ENCODE results near the gene GOLGA6L24. TPM values are rescaled to one million over a fixed set of nuclear protein-coding genes. Genes with fewer than 3 reads are reported as not detected.
"Not testable (repeated sequence)": the region's sequence is repeated elsewhere in the genome, so short reads cannot be mapped to it uniquely, and the experiment has no call there.

The GOLGA6L24 gene
- polyA plus RNA-seq (ENCODE audit: insufficient read length in 4 of 4), result not detected

DNA sequence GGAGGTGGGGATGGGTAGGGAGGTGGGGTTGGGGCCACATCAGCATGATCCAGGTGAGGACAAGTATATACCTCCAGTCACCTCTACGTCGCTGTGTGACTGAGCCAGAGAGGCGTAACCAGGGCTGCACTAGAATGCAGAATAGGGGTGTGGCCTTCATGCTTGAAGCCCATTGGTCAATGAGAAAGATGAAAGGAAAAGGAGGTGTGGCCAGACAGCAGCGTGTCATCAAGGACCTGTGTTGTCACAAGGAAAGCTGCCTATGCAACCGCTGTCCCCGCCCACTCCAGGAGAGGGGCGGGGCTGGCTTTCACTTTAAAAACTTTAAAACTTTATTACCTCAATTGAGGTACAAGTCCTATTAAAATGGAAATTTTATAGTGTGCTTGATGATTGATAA, at the start of gene GOLGA6L24:
GOLGA6L24 (minus strand) TSS at position 101 of the 400 bp plus-strand sequence; CDS start at position 40, 61 bp downstream.
- DNase-seq (ENCODE audit: low read depth in 4 of 4, low spot score in 2 of 4), result not testable (repeated sequence)

GRCh38 chr15:28402774-28403435, 45.0 kb upstream of the GOLGA6L24 start:
- DNase-seq (ENCODE audit: low read depth in 4 of 4, low spot score in 2 of 4), result not testable (repeated sequence)

- DNase-seq (ENCODE audit: low read depth in 4 of 4, low spot score in 2 of 4), result not testable (repeated sequence)
Observed at GRCh38 chr15:28396022-28396421, 38.1 kb upstream of the GOLGA6L24 start.

DNA sequence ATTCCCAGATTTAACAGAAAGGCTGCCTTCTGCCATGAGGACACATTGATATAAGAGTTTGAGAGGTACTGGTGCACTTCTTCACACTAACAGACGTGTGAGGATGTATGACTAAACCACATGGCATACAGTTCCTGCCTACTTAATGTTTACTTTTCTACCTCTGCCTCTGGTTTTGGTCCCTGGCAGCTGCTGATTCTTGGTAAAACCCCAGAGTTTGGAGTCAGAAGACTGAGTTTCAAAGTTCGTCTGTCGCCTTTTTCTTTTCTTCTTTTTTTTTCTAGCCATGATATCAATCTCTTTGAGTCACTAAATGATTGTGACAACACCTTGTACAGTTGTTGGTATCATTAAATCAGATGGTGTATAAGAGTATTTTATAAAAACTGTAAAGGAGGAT, 22.2 kb upstream of the GOLGA6L24 start:
- DNase-seq (ENCODE audit: low read depth in 4 of 4, low spot score in 2 of 4), result not testable (repeated sequence)

GRCh38 chr15:28378364-28378763, 20.5 kb upstream of the GOLGA6L24 start, which contains the start of gene GOLGA8F:
GOLGA8F (plus strand) TSS chr15:28378664; CDS start chr15:28378762, 98 bp downstream.
- not testable (repeated sequence) for DNase-seq (ENCODE audit: low read depth in 4 of 4, low spot score in 2 of 4)

DNA sequence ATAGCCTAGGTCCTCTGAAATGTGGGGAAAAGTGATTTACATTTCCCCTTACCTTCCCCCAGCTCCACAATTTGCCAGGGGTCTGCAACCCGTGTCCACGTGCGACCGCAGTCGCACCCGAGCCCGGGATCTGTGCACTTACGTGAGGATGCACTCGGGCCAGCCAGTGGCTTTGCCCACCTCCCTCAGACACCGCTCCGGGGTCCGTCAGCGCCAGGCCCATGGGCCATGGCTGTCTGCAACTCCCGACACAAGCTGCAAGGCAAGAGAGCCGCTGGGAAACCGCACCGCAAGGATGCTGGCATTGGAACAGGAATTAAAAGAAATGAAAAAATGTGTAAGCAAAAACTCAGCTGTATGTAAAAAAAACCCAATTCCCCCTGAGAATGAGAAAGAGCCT, 7.6 kb upstream of the GOLGA6L24 start:
- not testable (repeated sequence) for DNase-seq (ENCODE audit: low read depth in 4 of 4, low spot score in 2 of 4)

DNA sequence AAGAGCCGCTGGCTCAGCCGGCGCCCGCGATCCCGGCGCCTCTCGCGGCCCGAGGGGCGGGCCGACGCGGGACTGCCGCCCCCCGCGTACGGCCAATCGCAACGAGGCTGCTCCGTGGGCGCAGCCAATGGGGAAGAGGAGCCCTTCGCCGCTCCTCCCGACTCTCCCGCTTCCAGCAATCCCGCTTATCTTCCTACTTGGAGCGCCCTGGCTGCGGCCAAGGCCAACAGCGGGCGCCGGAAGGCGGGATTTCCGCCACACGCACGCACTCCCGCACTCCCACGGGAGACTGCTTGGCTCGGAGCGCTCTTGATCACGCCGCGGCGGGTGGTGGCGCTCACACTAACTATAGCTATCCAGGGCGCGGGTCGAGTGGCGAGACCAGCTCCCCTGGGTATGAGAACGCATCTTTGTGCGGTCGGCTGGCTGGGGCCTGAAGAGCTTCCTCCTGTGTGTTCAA, 35.7 kb downstream of the GOLGA6L24 start, which contains the start of gene HERC2:
HERC2 (minus strand) TSS at position 51 of the 460 bp plus-strand sequence. CDS start 746 bp downstream, outside the sequence.
- not testable (repeated sequence) for DNase-seq (ENCODE audit: low read depth in 4 of 4, low spot score in 2 of 4)

DNA sequence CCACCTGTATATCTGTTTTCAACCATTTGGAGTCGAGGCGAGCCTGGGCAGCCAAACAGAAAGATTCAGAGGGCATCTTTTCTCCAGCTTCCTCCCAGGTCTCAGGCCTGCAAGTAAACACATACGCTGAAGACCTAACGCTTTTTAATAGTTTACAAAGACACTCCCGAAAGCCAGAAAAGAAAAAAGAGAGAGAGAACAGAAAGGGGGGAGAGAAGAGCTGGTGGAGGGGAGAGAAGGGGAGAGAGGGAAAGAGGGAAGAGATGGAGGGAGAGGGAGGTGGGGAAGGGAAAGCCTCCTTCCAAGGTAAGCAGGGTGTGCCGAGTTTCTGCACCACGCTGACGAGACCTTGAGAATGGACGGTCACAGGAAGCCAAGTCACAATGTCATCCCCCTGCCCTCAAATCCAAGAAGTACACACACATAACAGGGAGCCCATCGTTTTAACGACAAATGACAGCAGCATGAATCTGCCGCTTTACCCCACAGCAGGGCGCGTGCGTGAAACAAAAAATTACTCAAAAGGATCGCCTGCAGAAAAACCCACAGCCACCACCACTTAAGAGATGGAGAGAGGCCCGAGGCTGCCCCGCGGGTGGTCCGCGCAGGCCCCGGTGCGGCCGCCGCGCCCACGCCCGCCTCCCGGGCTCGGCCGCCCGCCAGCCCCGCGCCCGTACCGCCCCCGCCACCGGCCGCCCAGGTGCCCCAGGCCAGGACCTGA, 36.4 kb downstream of the GOLGA6L24 start:
- not testable (repeated sequence) for DNase-seq (ENCODE audit: low read depth in 4 of 4, low spot score in 2 of 4)

DNA sequence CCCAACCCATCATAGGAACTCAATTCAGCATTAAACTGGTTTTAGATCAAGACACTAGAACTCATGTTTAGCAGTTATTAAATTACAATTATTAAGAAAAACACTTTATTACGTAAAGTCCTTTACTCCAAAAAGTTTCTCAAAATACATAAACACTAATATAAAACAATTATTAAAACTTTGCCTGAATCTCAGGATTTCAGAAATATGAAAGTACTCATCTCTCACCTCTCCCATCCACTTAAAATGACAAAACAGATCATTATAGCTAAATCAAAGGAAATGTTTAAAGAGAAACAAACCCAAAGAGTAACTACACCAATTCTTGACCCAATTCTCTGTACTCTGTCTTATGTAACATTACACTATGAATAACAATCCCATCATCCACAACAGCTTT, 38.2 kb downstream of the GOLGA6L24 start:
- not testable (repeated sequence) for DNase-seq (ENCODE audit: low read depth in 4 of 4, low spot score in 2 of 4)

DNA sequence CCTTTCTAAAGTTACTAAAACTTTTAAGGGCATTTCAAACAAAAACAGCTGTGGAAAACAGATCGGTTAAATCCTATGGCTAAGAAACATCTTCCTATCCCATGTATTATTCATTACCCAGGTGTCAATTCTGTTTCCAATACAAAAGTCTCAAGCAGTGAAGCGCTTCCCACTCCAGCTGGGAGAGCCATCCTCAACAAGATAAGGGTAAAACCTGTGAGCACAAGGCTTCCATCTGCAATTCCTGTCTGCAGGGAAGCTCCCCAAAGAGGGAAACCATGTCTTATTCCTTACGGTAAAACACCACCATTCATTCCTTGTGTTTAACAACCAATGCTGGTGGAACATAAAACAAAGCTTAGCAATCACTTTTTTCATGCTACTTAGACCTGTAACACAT, 39.1 kb downstream of the GOLGA6L24 start:
- not testable (repeated sequence) for DNase-seq (ENCODE audit: low read depth in 4 of 4, low spot score in 2 of 4)

DNA sequence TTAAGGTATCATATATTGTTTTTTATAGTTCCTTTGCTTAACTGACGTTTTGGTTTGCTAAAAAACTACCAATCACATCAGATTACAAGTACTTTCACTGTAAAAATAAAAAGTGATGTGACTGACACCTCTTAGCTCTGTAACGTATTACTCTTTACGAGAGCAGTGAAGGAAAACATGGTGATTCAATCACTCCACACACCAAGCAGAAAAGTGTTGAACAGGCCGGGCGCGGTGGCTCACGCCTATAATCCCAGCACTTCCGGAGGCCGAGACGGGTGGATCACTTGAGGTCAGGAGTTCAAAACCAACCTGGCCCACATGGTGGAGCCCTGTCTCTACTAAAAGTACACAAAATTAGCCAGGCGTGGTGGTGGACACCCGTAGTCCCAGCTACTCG, 39.8 kb downstream of the GOLGA6L24 start:
- not testable (repeated sequence) for DNase-seq (ENCODE audit: low read depth in 4 of 4, low spot score in 2 of 4)

DNA sequence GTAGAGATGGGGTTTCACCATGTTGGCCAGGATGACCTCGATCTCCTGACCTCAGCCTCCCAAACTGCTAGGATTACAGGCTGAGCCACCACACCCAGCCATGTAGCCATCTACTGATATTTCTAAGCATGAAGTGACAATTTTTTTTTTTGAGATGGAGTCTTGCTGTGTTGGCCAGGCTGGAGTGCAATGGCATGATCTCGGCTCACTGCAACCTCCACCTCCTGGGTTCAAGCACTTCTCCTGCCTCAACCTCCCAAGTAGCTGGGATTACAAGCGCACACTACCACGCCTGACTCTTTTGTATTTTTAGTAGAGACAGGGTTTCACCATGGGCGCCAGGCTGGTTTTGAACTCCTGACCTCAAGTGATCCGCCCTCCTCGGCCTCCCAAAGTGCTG, 40.9 kb downstream of the GOLGA6L24 start:
- not testable (repeated sequence) for DNase-seq (ENCODE audit: low read depth in 4 of 4, low spot score in 2 of 4)

DNA sequence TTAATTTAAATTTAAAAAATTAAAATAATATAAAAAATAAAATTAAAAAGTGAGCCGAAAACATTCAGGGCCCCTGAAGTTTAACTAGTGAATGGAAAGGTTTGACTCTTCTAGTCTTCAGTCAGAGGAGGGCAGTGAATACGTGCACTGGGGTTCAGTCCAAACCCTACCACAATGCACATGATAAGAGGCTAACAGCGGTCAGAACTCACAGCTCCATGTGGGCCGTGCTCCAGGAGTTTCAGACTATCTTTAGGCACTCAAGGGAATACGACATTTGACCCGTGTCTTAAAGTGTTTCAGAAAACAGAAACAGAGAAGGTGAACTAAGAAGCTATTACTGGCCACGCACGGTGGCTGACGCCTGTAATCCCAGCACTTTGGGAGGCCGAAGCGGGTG, 47.4 kb downstream of the GOLGA6L24 start:
- DNase-seq (ENCODE audit: low read depth in 4 of 4, low spot score in 2 of 4), result not testable (repeated sequence)

GRCh38 chr15:28308718-28309117, 49.2 kb downstream of the GOLGA6L24 start:
- not testable (repeated sequence) for DNase-seq (ENCODE audit: low read depth in 4 of 4, low spot score in 2 of 4)

Other genes starting within 250 kb of the GOLGA6L24 start
- gene HERC2, start 35.9 kb downstream of the GOLGA6L24 start, polyA plus RNA-seq (ENCODE audit: insufficient read length in 4 of 4), result 10 to 100 TPM; 38.4 to 63.9 (median 50.0) TPM
- not detected for gene GOLGA8F, start 20.6 kb upstream of the GOLGA6L24 start, polyA plus RNA-seq (ENCODE audit: insufficient read length in 4 of 4)
- under 1 TPM in 2 of 4 donors, not detected in 2; 0.22 to 0.30 TPM for gene GOLGA8G, start 174.9 kb upstream of the GOLGA6L24 start, polyA plus RNA-seq (ENCODE audit: insufficient read length in 4 of 4)
- gene GOLGA6L25, start 195.5 kb upstream of the GOLGA6L24 start, polyA plus RNA-seq (ENCODE audit: insufficient read length in 4 of 4), result not detected